ENCODE data around the gene SEZ6L2.

Gene SEZ6L2

GRCh38 chr16:29826342-29826695 lies 73.0 kb downstream of the SEZ6L2 start:
- TF ChIP-seq TEAD4 (IDR thresholded peaks at IDR 0.05) = no peak
- no peak for TF ChIP-seq CREB1 (IDR thresholded peaks at IDR 0.05; ENCODE audit: low read depth)
- TF ChIP-seq EP300 (IDR thresholded peaks at IDR 0.05; ENCODE audit: borderline replicate concordance) = no peak
- TF ChIP-seq YY1 (IDR thresholded peaks at IDR 0.05; ENCODE audit: low read depth) = no peak
- no peak for TF ChIP-seq ZBTB7A (IDR thresholded peaks at IDR 0.05; ENCODE audit: low read depth)
- TF ChIP-seq RAD21 (IDR thresholded peaks at IDR 0.05; ENCODE audit: low read depth) = no peak

DNA sequence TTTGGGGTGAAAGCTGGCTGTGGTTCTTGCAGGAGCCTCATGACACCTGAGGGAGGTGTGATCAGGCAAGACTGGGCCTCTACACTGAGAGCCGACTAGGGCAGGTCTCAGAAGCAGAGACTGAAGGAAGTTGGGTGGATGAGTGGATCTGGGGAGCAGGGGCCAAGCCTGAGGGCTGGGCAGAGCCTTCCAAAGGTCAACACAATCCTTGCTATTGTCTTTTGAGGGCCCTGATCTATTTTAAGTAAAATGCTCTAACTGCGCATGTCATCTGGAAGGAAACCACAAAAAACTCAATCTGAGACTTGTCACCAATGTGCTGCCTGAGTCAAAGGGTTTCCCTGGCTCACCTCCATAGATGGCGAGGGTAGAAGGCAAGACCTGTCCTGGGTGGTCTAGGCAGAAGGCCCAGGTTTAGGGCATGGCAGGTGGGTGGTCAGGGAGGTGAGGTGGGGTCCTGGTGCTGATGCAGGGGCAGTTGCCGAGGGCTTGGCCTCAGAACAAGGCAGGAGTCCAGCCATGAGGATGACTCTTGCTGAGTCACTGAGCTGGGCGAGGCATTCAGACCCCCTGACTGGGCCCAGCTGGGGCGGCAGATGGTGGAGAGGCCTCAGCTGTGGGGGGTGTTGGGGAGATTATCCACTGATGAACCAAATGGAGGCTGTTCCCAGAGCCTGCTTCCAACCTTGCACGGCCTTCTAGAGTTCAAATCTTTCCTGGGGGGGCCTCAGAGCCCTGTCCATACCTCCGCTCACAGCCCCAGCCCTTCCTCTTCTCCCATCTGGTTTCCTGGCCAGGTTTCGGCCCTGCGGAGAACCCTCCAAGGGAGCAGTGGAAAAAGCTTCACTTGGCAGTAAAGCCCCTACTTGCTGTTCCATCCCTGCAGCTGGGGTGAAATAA lies 74.0 kb downstream of the SEZ6L2 start:
- TF ChIP-seq TCF12 (IDR thresholded peaks at IDR 0.05; ENCODE audit: low read depth) (no peak), EP300 (IDR thresholded peaks at IDR 0.05; ENCODE audit: borderline replicate concordance) (no peak), ZBTB7A (IDR thresholded peaks at IDR 0.05; ENCODE audit: low read depth) (no peak), FOXM1 (IDR thresholded peaks at IDR 0.05; ENCODE audit: borderline replicate concordance, low read depth) (no peak), CREB1 (IDR thresholded peaks at IDR 0.05; ENCODE audit: low read depth) (no peak), RAD21 (IDR thresholded peaks at IDR 0.05; ENCODE audit: low read depth) (no peak), NFIC (IDR thresholded peaks at IDR 0.05) (no peak), EGR1 (IDR thresholded peaks at IDR 0.05) (no peak), YY1 (IDR thresholded peaks at IDR 0.05; ENCODE audit: low read depth) (no peak), MAX (IDR thresholded peaks at IDR 0.05) (no peak)
- TF ChIP-seq, protein P1, sequence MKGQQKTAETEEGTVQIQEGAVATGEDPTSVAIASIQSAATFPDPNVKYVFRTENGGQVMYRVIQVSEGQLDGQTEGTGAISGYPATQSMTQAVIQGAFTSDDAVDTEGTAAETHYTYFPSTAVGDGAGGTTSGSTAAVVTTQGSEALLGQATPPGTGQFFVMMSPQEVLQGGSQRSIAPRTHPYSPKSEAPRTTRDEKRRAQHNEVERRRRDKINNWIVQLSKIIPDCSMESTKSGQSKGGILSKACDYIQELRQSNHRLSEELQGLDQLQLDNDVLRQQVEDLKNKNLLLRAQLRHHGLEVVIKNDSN (IDR thresholded peaks at IDR 0.05) = no peak

- TF ChIP-seq EP300 (IDR thresholded peaks at IDR 0.05; ENCODE audit: borderline replicate concordance) (no peak), REST (IDR thresholded peaks at IDR 0.05; ENCODE audit: low read depth) (no peak), TAF1 (IDR thresholded peaks at IDR 0.05; ENCODE audit: low read depth) (no peak), ZBTB7A (IDR thresholded peaks at IDR 0.05; ENCODE audit: low read depth) (no peak), YY1 (IDR thresholded peaks at IDR 0.05; ENCODE audit: low read depth) (no peak), EGR1 (IDR thresholded peaks at IDR 0.05) (no peak), CEBPB (IDR thresholded peaks at IDR 0.05) (no peak), RAD21 (IDR thresholded peaks at IDR 0.05; ENCODE audit: low read depth) (no peak), TEAD4 (IDR thresholded peaks at IDR 0.05) (no peak), TCF12 (IDR thresholded peaks at IDR 0.05; ENCODE audit: low read depth) (no peak), MAX (IDR thresholded peaks at IDR 0.05) (no peak), CREB1 (IDR thresholded peaks at IDR 0.05; ENCODE audit: low read depth) (no peak), FOXM1 (IDR thresholded peaks at IDR 0.05; ENCODE audit: borderline replicate concordance, low read depth) (no peak), NFIC (IDR thresholded peaks at IDR 0.05) (no peak)
- TF ChIP-seq, protein P1 (IDR thresholded peaks at IDR 0.05) = no peak
These were observed 74.7 kb downstream of the SEZ6L2 start for GRCh38 chr16:29824589-29825144.

DNA sequence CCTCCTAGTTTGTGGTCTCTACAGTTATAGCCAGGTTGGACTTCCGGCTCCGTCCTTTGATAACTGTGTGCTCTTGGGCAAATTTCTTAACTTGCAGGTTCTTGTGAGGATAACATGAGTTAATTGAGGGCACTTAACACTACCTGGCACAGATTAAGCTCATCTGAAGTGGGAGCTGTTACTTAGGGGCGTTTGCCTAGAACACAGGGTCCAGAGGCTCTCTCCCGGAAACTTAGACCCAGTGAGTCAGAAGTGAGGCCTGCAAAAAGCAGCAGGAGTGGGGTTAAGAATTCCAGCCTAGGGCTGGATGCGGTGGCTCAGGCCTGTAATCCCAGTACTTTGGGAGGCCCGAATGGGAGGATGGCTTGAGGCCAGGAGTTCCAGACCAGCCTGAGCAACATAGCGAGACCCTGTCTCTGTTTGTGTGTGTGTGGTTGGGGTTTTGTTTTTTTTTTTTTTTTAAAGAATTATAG lies 77.7 kb downstream of the SEZ6L2 start:
- TF ChIP-seq NFIC (IDR thresholded peaks at IDR 0.05) (no peak), ZBTB7A (IDR thresholded peaks at IDR 0.05; ENCODE audit: low read depth) (no peak), REST (IDR thresholded peaks at IDR 0.05; ENCODE audit: low read depth) (no peak), CEBPB (IDR thresholded peaks at IDR 0.05) (no peak), CREB1 (IDR thresholded peaks at IDR 0.05; ENCODE audit: low read depth) (no peak), TAF1 (IDR thresholded peaks at IDR 0.05; ENCODE audit: low read depth) (no peak), TCF12 (IDR thresholded peaks at IDR 0.05; ENCODE audit: low read depth) (no peak), YY1 (IDR thresholded peaks at IDR 0.05; ENCODE audit: low read depth) (no peak), EGR1 (IDR thresholded peaks at IDR 0.05) (no peak), MAX (IDR thresholded peaks at IDR 0.05) (no peak), FOXM1 (IDR thresholded peaks at IDR 0.05; ENCODE audit: borderline replicate concordance, low read depth) (no peak), EP300 (IDR thresholded peaks at IDR 0.05; ENCODE audit: borderline replicate concordance) (no peak), RAD21 (IDR thresholded peaks at IDR 0.05; ENCODE audit: low read depth) (no peak), TEAD4 (IDR thresholded peaks at IDR 0.05) (no peak)
- TF ChIP-seq, protein P1 (IDR thresholded peaks at IDR 0.05) = no peak
